HG02610 (cell line): Measurements from ENCODE around the gene EDEM2.
"Not testable (repeated sequence)": the region's sequence is repeated elsewhere in the genome, so short reads cannot be mapped to it uniquely, and the experiment has no call there.

Source experiments
- ATAC-seq: cut with Tn5 transposase; IDR thresholded peaks from one replicate; pipeline ENCODE4 v1.9.1; 2021; ENCODE audit warnings: mild to moderate bottlenecking, moderate library complexity; ENCODE audit not compliant: unreplicated experiment

Gene EDEM2

GRCh38 chr20:35171753-35172433 is 24.8 kb upstream of the EDEM2 start, which contains the start of gene PROCR:
PROCR (plus strand) TSS chr20:35172072; CDS start chr20:35172155, 83 bp downstream.
- no peak for ATAC-seq

DNA sequence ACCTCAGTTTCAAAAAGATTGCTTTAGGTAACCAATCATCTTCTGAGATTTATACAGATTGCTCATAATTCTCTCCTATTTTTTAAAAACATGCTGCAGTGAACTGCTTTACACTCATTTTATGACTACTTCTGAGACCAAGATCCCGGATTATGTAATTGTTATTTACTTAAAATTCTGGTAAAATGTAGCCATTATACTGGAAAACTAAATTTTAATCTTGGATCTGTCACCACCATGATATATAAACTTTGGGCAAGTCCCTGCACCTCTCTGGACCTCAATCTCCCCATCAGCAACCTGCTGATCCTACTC is 24.3 kb upstream of the EDEM2 start:
- ATAC-seq, result no peak

- ATAC-seq, result not testable (repeated sequence)
These were observed 21.7 kb upstream of the EDEM2 start for GRCh38 chr20:35168701-35169409.

DNA sequence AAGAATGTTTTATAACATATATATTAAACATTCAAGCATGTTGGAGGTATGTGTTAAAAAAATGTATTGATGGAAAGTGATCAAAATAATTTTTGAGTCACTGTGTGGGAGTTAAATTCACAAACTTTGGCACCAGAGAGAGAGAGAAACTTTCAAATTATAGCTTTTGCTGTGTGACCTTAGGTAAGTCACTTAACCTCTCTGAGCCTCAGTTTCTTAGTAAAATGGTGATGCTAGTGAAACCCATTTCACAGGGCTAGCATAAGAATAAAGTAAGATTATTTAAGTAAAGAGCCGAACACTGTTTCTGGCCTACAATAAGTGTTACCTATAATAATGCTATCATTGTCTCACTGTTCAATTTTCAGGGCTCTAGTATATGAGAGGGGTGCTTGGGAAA is 20.7 kb upstream of the EDEM2 start:
- no peak for ATAC-seq

DNA sequence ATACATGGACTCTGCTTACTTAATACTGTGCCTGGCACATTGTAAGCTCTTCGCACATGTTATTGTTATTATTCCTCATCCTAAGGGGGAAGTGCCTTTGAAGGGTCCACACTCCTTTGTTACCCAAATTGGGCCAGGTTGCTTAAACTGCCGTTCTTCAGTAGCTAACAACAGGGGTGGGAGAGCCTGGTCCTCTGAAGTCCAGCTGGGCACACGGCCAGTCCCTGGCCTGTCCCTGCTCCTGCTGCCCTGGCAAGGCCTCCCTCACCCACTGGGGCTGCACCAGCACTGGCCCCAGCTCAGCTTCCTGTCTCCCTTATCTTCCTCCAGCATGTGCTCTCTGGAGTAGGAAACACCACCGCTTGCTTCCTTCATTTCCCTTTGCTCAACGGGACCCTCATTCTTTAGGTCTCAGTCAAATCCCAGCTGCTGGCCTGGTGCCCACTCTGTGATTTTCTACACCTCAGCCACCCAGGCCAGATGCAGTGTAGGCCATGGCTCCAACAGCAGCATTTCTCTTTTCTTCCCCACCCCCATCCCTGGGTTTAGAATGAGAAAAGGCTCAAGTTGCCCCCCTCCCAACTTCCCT is 19.2 kb upstream of the EDEM2 start:
- no peak for ATAC-seq

- no peak for ATAC-seq
These were observed 18.4 kb upstream of the EDEM2 start for GRCh38 chr20:35165221-35166185.

DNA sequence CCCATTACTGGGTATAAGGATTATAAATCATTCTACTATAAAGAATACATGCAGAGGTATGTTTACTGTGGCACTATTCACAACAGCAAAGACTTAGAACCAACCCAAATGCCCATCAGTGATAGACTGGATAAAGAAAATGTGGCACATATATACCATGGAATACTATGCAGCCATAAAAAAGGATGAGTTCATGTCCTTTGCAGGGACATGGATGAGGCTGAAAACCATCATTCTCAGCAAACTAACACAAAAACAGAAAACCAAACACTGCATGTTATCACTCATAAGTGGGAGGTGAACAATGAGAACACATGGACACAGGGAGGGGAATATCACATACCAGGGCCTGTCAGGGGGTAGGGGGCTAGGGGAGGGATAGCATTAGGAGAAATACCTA is 17.4 kb upstream of the EDEM2 start:
- ATAC-seq, result not testable (repeated sequence)

- not testable (repeated sequence) for ATAC-seq
These were observed 13.2 kb upstream of the EDEM2 start for GRCh38 chr20:35160341-35160740.

DNA sequence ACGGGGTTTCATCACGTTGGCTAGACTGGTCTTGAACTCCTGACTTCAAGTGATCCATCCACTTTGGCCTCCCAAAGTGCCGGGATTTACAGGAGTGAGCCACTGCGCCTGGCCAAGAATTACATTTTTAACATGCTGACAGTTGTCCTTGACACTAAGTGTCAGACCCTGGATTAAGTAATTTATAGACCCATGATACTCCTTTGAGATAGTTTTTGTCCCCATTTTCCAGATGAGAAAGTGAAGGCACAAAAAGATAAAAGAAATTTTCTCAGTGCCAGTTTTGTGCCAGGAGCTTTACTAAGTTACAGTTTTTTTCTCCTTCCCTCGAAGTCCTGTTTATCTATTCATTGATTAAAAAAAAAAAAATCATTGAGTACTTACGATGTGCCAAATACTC is 9.8 kb upstream of the EDEM2 start:
- no peak for ATAC-seq

GRCh38 chr20:35155936-35156335 is 8.8 kb upstream of the EDEM2 start:
- ATAC-seq, result no peak

DNA sequence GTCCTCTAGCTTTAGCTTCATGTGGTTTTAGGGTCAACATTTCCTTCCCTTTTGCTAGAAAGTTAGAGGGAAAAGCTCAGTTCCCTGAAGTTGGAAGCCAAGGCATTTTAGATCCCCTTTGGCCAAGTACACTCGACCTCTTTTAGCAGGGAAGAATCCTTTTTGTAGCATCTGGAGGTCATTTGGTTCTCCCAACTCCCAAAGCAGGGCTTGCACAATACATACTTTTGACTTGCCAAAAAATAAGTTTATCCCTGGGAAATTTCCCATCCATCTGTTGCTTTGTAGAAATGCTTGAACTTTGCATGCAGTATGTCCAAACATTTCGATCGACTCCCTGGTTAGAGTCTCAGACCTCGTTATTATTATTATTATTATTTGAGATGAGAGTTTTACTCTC is 4.6 kb upstream of the EDEM2 start:
- no peak for ATAC-seq

DNA sequence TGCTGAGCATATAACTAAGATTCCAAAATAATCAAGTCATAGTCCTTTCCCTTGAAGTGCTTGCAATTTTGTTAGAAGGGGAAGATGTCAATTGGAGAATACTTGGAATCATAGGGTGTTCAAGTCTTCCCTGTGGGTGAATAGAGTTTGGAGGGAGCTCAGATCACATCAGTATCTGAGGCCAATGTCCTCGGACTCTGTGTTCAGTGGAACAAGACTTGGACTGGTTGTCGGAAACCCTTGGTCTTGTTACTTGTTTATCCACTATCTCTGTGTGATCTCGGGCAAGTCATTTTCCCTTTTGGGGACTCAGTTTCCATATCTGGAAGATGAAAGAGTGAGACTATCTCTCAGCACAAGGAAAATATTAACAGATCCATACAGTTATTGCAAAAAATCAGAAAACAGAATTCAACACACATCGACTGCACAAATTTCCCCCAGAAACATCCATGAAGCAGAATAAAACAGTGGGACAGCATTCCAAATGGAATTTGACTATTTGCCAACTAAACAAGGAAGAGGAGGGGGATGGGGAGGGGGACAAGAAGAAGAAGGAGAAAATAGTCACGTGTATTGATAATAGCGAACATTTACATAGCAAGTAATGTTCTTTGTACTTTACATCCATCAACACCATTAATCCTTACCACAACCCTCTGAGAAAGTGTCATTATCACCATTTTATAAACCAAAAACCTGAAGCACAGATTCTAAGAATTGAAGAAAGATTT is 3.9 kb upstream of the EDEM2 start:
- ATAC-seq, result no peak

DNA sequence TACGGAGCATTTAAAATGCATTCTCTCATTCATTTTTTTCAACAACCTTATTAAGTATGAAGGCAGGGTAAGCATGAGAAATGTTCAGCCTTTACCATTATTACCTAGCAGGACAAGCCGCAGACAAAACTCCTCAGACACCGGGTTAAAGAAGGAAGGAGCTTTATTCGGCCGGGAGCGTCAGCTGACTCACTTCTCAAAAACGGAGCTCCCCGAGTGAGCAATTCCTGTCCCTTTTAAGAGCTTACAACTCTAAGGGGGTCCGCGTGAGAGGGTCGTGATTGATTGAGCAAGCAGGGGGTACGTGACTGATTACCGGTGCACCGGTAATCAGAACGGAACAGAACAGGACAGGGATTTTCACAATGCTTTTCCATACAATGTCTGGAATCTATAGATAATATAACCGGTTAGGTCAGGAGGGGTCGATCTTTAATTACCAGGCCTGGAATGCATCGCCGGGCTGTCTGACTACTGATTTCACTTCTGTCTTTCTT is 487 bp upstream of the EDEM2 start:
- peak; percentile 8 for ATAC-seq

- ATAC-seq, result no peak
These were observed 727 bp downstream of the EDEM2 start for GRCh38 chr20:35146299-35146919.

DNA sequence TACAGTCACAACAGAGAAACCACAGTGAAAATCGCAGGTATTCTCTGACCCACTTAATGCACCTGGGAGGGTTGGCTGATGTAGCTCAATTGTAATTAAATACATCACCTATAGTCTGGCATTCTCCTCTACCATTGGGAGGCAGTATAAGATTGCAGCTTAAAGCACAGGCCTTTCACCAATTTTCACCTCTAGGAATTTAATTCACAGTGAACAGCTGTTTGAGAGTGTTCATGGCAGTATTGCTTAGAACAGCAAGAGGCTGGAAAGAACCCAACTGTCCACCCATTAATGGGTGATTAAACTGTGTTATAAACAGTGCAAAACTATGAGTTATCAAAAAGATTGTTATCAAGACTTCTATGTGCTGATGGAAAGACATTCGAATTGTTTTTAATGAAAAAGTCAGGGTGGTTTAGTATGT is 2.0 kb downstream of the EDEM2 start:
- ATAC-seq, result no peak

DNA sequence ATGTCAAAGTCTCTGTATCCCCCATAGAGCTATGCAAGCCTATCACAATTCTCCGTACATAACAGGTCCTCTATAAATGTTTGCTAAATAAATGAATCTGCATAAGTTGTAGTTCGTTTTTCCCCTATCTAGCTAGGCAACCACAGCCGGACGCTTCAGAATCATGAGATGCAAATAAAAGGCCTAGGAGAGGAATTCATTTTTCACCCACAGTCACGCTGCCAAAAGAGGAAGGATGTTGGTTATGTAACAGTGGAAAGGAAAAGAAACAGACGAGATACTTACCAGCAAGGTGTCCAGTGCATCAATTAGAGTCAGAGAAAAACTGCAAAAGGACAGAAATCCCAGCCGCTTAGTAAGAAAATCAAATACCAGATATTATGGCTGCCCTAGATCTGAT is 2.4 kb downstream of the EDEM2 start:
- no peak for ATAC-seq

DNA sequence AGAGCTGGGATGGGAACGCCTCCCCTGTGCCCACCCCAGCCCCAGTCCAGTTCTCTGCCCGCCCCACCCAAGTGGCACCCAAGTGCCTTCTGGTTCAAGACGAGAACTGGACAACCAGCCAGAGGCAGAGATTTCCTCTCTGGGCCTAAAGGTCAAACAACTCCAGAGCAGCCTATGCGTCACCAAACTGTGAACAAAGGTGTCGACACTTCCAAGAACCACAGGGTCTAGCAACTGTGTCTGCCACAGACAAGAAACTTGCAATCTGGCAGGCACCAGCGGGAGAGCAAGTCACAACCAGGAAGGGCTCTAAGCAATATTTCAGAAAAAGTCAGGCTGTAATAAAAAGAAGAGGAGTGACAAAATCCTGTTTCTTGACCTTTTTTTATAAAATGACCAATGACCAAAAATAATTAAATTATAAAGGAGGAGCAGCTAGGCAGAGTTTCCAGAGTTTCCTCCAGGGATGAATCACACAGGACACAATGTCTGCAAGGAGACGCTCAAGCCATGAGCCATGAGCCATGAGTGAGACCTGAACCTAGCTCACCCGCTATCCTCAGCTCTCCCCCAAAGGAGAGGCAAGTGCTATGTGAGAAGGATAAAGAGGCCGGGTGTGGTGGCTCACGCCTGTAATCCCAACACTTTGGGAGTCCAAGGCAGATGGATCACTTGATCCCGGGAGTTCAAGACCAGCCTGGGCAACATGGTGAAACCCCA is 11.1 kb downstream of the EDEM2 start:
- ATAC-seq, result no peak

DNA sequence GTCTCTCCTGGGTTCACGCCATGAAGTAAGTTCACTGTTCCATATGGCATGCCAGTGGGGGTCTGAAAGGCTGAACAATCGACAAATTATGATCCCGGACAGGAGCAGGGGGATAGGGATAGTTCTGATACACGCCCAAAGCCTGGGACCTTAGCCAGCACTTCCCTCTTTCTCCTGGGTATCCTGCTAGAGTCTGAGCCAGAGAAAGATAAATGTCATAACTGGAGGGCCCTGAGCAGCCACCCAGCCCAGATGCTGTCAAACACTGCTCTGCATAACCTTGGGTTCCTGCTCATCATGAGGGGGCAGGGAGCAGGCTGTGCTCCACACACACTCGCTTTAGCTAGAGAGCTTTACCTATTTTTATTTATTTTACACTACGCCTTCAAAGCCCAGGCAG is 12.3 kb downstream of the EDEM2 start:
- ATAC-seq, result no peak

- ATAC-seq, result no peak
These were observed 12.7 kb downstream of the EDEM2 start for GRCh38 chr20:35134472-35134871.
